ENCODE measurements around the gene TMEM165.

DNA sequence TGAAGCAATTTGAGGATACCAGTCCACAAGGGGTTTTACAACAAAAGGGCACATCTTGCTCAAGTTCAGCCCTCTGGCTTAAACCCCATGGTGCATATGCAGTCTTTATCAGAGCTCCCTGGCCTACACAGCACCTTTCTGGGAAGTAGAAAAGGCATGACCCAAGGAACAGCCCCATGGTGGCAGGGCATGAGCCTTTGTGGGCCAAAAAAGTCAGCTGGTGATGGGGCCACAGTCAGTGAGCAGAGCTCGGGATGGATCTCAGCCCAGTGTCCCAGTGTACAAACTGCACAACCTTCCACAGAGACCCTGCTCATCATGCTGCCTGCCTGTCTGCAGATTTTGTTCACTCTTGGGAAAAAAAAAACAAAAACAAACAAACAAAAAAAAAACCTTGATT, 22.3 kb upstream of the TMEM165 start:
- TF ChIP-seq, protein P1, sequence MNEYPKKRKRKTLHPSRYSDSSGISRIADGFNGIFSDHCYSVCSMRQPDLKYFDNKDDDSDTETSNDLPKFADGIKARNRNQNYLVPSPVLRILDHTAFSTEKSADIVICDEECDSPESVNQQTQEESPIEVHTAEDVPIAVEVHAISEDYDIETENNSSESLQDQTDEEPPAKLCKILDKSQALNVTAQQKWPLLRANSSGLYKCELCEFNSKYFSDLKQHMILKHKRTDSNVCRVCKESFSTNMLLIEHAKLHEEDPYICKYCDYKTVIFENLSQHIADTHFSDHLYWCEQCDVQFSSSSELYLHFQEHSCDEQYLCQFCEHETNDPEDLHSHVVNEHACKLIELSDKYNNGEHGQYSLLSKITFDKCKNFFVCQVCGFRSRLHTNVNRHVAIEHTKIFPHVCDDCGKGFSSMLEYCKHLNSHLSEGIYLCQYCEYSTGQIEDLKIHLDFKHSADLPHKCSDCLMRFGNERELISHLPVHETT (tag by site-specific recombination; IDR thresholded peaks at IDR 0.05): no peak
- TF ChIP-seq, protein P2, sequence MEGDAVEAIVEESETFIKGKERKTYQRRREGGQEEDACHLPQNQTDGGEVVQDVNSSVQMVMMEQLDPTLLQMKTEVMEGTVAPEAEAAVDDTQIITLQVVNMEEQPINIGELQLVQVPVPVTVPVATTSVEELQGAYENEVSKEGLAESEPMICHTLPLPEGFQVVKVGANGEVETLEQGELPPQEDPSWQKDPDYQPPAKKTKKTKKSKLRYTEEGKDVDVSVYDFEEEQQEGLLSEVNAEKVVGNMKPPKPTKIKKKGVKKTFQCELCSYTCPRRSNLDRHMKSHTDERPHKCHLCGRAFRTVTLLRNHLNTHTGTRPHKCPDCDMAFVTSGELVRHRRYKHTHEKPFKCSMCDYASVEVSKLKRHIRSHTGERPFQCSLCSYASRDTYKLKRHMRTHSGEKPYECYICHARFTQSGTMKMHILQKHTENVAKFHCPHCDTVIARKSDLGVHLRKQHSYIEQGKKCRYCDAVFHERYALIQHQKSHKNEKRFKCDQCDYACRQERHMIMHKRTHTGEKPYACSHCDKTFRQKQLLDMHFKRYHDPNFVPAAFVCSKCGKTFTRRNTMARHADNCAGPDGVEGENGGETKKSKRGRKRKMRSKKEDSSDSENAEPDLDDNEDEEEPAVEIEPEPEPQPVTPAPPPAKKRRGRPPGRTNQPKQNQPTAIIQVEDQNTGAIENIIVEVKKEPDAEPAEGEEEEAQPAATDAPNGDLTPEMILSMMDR (tag by site-specific recombination; IDR thresholded peaks at IDR 0.05): no peak
- TF ChIP-seq ZNF629 (tag by site-specific recombination; IDR thresholded peaks at IDR 0.05): no peak
- TF ChIP-seq, protein P3, sequence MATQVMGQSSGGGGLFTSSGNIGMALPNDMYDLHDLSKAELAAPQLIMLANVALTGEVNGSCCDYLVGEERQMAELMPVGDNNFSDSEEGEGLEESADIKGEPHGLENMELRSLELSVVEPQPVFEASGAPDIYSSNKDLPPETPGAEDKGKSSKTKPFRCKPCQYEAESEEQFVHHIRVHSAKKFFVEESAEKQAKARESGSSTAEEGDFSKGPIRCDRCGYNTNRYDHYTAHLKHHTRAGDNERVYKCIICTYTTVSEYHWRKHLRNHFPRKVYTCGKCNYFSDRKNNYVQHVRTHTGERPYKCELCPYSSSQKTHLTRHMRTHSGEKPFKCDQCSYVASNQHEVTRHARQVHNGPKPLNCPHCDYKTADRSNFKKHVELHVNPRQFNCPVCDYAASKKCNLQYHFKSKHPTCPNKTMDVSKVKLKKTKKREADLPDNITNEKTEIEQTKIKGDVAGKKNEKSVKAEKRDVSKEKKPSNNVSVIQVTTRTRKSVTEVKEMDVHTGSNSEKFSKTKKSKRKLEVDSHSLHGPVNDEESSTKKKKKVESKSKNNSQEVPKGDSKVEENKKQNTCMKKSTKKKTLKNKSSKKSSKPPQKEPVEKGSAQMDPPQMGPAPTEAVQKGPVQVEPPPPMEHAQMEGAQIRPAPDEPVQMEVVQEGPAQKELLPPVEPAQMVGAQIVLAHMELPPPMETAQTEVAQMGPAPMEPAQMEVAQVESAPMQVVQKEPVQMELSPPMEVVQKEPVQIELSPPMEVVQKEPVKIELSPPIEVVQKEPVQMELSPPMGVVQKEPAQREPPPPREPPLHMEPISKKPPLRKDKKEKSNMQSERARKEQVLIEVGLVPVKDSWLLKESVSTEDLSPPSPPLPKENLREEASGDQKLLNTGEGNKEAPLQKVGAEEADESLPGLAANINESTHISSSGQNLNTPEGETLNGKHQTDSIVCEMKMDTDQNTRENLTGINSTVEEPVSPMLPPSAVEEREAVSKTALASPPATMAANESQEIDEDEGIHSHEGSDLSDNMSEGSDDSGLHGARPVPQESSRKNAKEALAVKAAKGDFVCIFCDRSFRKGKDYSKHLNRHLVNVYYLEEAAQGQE (tag by site-specific recombination; IDR thresholded peaks at IDR 0.05): no peak
- no peak for TF ChIP-seq ZNF146 (tag by site-specific recombination; IDR thresholded peaks at IDR 0.05)
- no peak for TF ChIP-seq ZNF76 (tag by site-specific recombination; IDR thresholded peaks at IDR 0.05; ENCODE audit: borderline replicate concordance, low read depth)

Measured in HEK293 (cell line).